CD14-positive monocyte (primary cell): ENCODE measurements around the gene PPA1. TPM values are rescaled to one million over a fixed set of nuclear protein-coding genes. Genes with fewer than 3 reads are reported as not detected.

Experiments
- DNase-seq, 3 donors: peaks; one replicate each; pipeline ENCODE4 v3.0.0-alpha.2; 2011 to 2022
- H2AFZ ChIP-seq: 2 replicates; pipeline ENCODE4 v1.6.0; 2012; ENCODE audit warnings: mild to moderate bottlenecking, low read depth, low read length, inconsistent platforms; ENCODE audit not compliant: insufficient read depth, poor library complexity, severe bottlenecking
- H3K27ac ChIP-seq, 2 donors: 1 replicate in 1 of 2; 2 replicates in 1 of 2; pipeline ENCODE4 v1.5.1; 2012 to 2013; ENCODE audit warnings: low read length in 2 of 2, control low read depth in 1 of 2, inconsistent platforms in 1 of 2, low read depth in 1 of 2, mild to moderate bottlenecking in 1 of 2
- H3K27me3 ChIP-seq, 2 donors: one replicate each; pipeline versions ENCODE4 v1.6.0 to v1.6.1; 2011 to 2013; ENCODE audit warnings: low read length in 2 of 2; ENCODE audit not compliant: control insufficient read depth in 2 of 2, insufficient read depth in 2 of 2
- H3K36me3 ChIP-seq, 2 donors: replicated peaks in 1 of 2; 1 replicate in 1 of 2; 2 replicates in 1 of 2; pipeline versions ENCODE4 v1.5.1 to v1.6.1; 2012 to 2013; ENCODE audit warnings: low read length in 2 of 2, control low read depth in 1 of 2, inconsistent platforms in 1 of 2, mild to moderate bottlenecking in 1 of 2; ENCODE audit not compliant: insufficient read depth in 2 of 2, control insufficient read depth in 1 of 2
- H3K4me1 ChIP-seq, 2 donors: 1 replicate in 1 of 2; 2 replicates in 1 of 2; pipeline versions ENCODE4 v1.5.1 to v1.6.1; 2012 to 2013; ENCODE audit warnings: low read length in 2 of 2, control low read depth in 1 of 2, inconsistent platforms in 1 of 2, mild to moderate bottlenecking in 1 of 2, moderate library complexity in 1 of 2; ENCODE audit not compliant: insufficient read depth in 2 of 2, control insufficient read depth in 1 of 2
- H3K4me2 ChIP-seq: replicated peaks from 2 replicates; pipeline ENCODE3; 2012; ENCODE audit warnings: low read length, moderate library complexity, mild to moderate bottlenecking; ENCODE audit not compliant: poor library complexity, severe bottlenecking; ENCODE audit errors: extremely low read depth
- H3K4me3 ChIP-seq, 3 experiments: fragments of 200-600 bp in 1 of 3; sonication (generic) in 1 of 3; replicated peaks in 1 of 3; 1 replicate in 2 of 3; 2 replicates in 1 of 3; pipeline ENCODE4 v1.5.1; 2011 to 2013; ENCODE audit warnings: low read length in 3 of 3, mild to moderate bottlenecking in 3 of 3, control low read depth in 2 of 3, low read depth in 2 of 3, inconsistent platforms in 1 of 3, moderate library complexity in 1 of 3
- H3K79me2 ChIP-seq: 2 replicates; pipeline ENCODE4 v1.6.0; 2012; ENCODE audit warnings: mild to moderate bottlenecking, control low read depth, inconsistent platforms, low read length, moderate library complexity; ENCODE audit not compliant: insufficient read depth
- H3K9ac ChIP-seq: 2 replicates; pipeline ENCODE4 v1.6.0; 2017; ENCODE audit warnings: low read length, mild to moderate bottlenecking; ENCODE audit not compliant: insufficient read depth, poor library complexity, severe bottlenecking
- H3K9me3 ChIP-seq, 2 donors: replicated peaks in 1 of 2; 1 replicate in 1 of 2; 2 replicates in 1 of 2; pipeline versions ENCODE4 v1.5.1 to v1.6.1; 2012 to 2013; ENCODE audit warnings: low read length in 2 of 2, control low read depth in 1 of 2; ENCODE audit not compliant: control insufficient read depth in 1 of 2, insufficient read depth in 1 of 2
- H4K20me1 ChIP-seq: 2 replicates; pipeline ENCODE4 v1.6.0; 2012; ENCODE audit warnings: mild to moderate bottlenecking, low read length, control low read depth, moderate library complexity; ENCODE audit not compliant: insufficient read depth
- H3K27ac Mint-ChIP-seq, 7 donors: one replicate each; pipeline ENCODE4 v1.8.0; 2020; ENCODE audit warnings: mild to moderate bottlenecking in 7 of 7, mixed read lengths in 7 of 7, moderate library complexity in 6 of 7, inconsistent platforms in 2 of 7
- H3K27me3 Mint-ChIP-seq, 3 donors: one replicate each; pipeline ENCODE4 v1.8.0; 2021 to 2022; ENCODE audit warnings: low read depth in 3 of 3, mild to moderate bottlenecking in 3 of 3, mixed read lengths in 3 of 3, moderate library complexity in 3 of 3, inconsistent platforms in 1 of 3
- H3K36me3 Mint-ChIP-seq, 2 donors: one replicate each; pipeline ENCODE4 v1.8.0; 2020; ENCODE audit warnings: mixed read lengths in 2 of 2, inconsistent platforms in 1 of 2, mild to moderate bottlenecking in 1 of 2
- H3K4me1 Mint-ChIP-seq: one replicate; pipeline ENCODE4 v1.8.0; 2020; ENCODE audit warnings: mild to moderate bottlenecking, mixed read lengths
- H3K4me3 Mint-ChIP-seq, 2 donors: one replicate each; pipeline ENCODE4 v1.8.0; 2020; ENCODE audit warnings: mild to moderate bottlenecking in 2 of 2, mixed read lengths in 2 of 2, moderate library complexity in 1 of 2
- H3K9me3 Mint-ChIP-seq, 7 donors: one replicate each; pipeline ENCODE4 v1.8.0; 2020 to 2022; ENCODE audit warnings: mixed read lengths in 7 of 7, mild to moderate bottlenecking in 6 of 7, moderate library complexity in 6 of 7, inconsistent platforms in 2 of 7
- WGBS: methylation state at CpG from one replicate; pipeline ENCODE4 v1.1.5; 2013; ENCODE audit warnings: missing lambda C conversion rate; ENCODE audit not compliant: insufficient coverage; 5-methylcytosine and 5-hydroxymethylcytosine counted together
- intact Hi-C, 2 donors: fragments of 100-400 bp; cut with micrococcal nuclease; formaldehyde crosslinking; loops; one replicate each; pipeline versions ENCODE4 v1.15.0 to v1.15.1; 2023
- polyA plus RNA-seq, 3 donors: library from polyadenylated mRNA; depleted of rRNA in 1 of 3; unstranded in 2 of 3; stranded (reverse) in 1 of 3; fragments of 300-500 nt in 2 of 3; fragments of >200 nt in 1 of 3; fragmentation: Illumina TruSeq in 2 of 3; gene quantifications; 1 replicate in 2 of 3; 2 replicates in 1 of 3; pipeline ENCODE4 v1.2.3, GENCODE V29; 2012 to 2021
- TF ChIP-seq, protein P1 (sequence below): fragments of 200-600 bp; IDR thresholded peaks from one replicate; pipeline ENCODE4 v1.8.0; 2022; ENCODE audit warnings: antibody characterized with exemption, mild to moderate bottlenecking

The PPA1 gene
- polyA plus RNA-seq, 3 donors, result 30.9 to 125 (median 112) TPM

GRCh38 chr10:70167246-70167645 is 66.0 kb downstream of the PPA1 start:
- TF ChIP-seq, protein P1, sequence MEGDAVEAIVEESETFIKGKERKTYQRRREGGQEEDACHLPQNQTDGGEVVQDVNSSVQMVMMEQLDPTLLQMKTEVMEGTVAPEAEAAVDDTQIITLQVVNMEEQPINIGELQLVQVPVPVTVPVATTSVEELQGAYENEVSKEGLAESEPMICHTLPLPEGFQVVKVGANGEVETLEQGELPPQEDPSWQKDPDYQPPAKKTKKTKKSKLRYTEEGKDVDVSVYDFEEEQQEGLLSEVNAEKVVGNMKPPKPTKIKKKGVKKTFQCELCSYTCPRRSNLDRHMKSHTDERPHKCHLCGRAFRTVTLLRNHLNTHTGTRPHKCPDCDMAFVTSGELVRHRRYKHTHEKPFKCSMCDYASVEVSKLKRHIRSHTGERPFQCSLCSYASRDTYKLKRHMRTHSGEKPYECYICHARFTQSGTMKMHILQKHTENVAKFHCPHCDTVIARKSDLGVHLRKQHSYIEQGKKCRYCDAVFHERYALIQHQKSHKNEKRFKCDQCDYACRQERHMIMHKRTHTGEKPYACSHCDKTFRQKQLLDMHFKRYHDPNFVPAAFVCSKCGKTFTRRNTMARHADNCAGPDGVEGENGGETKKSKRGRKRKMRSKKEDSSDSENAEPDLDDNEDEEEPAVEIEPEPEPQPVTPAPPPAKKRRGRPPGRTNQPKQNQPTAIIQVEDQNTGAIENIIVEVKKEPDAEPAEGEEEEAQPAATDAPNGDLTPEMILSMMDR, result no peak
- WGBS, result 96% methylated on average over 5 of the region's 7 CpGs
- Histone ChIP-seq H3K4me1 (peaks cover 47 to 64% of the 10 kb centered on the region in 2 donors), H3K79me2 (peaks cover 81% of the 10 kb centered on the region), H3K4me2 (no peak overlapping the region), H2AFZ (no peak overlapping the region), H3K27ac (no peak overlapping the region), H3K36me3 (peaks cover 3 to 25% of the 10 kb centered on the region in 2 donors), H3K27me3 (no peaks in the 10 kb centered on the region), H3K9ac (no peak overlapping the region), H3K9me3 (no peaks in the 10 kb centered on the region), H3K4me3 (no peak overlapping the region), H4K20me1 (peaks cover 76% of the 10 kb centered on the region)
- peaks cover 0 to 4% (median 0%) of the 10 kb centered on the region in 7 donors for H3K9me3 Mint-ChIP-seq
- no peak overlapping the region for H3K4me3 Mint-ChIP-seq
- H3K4me1 Mint-ChIP-seq, result peaks cover 56% of the 10 kb centered on the region
- no peak for DNase-seq
- H3K27ac Mint-ChIP-seq, result no peak overlapping the region
- peaks cover 17 to 32% of the 10 kb centered on the region in 2 donors for H3K36me3 Mint-ChIP-seq
- intact Hi-C loops, result no loop called here
- peaks cover 0 to 2% (median 0%) of the 10 kb centered on the region in 3 donors for H3K27me3 Mint-ChIP-seq

DNA sequence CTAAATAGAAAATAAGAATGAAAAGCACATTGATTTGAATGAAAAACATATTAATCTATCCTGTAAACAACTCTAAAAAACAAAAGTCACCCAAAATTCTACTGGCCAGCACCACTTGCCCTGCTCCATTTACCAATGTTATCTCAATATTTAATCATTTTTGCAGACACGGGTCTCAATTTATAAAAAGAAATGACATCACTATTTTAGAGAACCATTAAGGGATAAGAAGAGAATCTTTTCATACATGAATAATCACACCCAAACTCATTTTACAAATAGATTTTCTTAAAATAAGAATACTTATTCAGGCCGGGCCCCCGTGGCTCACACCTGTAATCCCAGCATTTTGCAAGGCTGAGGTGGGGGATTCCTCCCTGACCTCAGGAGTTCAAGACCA is 66.8 kb downstream of the PPA1 start:
- Mint-ChIP-seq H3K36me3 (peaks cover 21 to 41% of the 10 kb centered on the region in 2 donors), H3K4me1 (peaks cover 64% of the 10 kb centered on the region), H3K4me3 (no peak overlapping the region), H3K9me3 (peaks cover 0 to 4% (median 0%) of the 10 kb centered on the region in 7 donors), H3K27ac (peak overlapping the region in 1 of 7 donors; percentile 22), H3K27me3 (no peaks in the 10 kb centered on the region)
- Histone ChIP-seq H4K20me1 (peaks cover 84% of the 10 kb centered on the region), H3K9me3 (no peaks in the 10 kb centered on the region), H3K27me3 (no peaks in the 10 kb centered on the region), H3K4me2 (no peak overlapping the region), H3K4me3 (no peak overlapping the region), H3K79me2 (peaks cover 89% of the 10 kb centered on the region), H2AFZ (no peak overlapping the region), H3K4me1 (peaks cover 50 to 64% of the 10 kb centered on the region in 2 donors), H3K36me3 (peaks cover 6 to 31% of the 10 kb centered on the region in 2 donors), H3K9ac (no peak overlapping the region), H3K27ac (no peak overlapping the region)
- DNase-seq, result no peak
- intact Hi-C loops, result no loop called here
- TF ChIP-seq, protein P1, result no peak
- WGBS, result no CpG with 5 or more reads among the region's 3 CpGs
